NCI-H524 treated with DMSO at 0.1 percent for 48 hours (cell line): ENCODE data around the gene PSMC4.

ENCODE experiments used
- DNase-seq: peaks from one replicate; lab custom pipeline; 2025; lab: John Stamatoyannopoulos, UW

Gene PSMC4

GRCh38 chr19:39970675-39971379 is at the start of gene PSMC4:
PSMC4 (plus strand) TSS chr19:39971165; CDS start chr19:39971203, 38 bp downstream.
- DNase-seq: peak; percentile 97

DNA sequence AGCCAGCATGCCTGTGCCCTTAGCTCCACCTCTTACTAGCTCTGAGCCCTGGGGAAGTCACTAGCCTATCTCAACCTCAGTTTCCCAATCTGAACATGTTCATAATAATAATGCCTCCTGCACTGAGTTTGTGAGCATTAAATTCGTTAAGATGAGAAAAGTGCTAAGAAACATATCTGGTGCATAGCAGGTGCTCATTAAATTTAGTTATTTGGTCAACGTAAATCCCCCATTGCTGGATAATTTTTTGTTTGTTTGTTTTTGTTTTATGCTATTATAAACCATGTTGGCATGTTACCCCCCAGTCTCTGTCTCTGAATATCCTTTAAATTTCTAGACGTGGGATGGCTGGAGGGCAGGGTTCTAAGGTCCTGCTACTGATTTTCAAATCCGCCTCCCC is 47.1 kb upstream of the PSMC4 start:
- DNase-seq: no peak

- no peak for DNase-seq
Observed at GRCh38 chr19:39924389-39924788, 46.6 kb upstream of the PSMC4 start.

DNA sequence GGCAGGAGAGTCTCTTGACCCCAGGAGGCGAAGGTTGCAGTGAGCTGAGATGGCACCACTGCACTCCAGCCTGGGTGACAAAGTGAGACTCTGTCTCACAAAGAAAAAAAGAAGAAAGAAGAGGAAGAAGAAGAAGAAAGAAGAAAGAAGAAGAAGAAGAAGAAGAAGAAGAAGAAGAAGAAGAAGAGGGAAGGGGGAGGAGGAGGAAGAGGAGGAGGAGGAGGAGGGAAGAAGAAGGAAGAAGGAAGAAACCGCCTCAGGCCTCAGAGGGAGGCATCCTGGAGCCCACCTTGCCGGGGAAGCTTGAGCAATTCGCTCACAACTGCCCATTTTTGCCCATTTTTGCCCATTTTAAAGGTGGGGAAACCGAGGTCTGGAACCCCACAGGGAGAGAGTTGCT is 46.0 kb upstream of the PSMC4 start:
- no peak for DNase-seq

DNA sequence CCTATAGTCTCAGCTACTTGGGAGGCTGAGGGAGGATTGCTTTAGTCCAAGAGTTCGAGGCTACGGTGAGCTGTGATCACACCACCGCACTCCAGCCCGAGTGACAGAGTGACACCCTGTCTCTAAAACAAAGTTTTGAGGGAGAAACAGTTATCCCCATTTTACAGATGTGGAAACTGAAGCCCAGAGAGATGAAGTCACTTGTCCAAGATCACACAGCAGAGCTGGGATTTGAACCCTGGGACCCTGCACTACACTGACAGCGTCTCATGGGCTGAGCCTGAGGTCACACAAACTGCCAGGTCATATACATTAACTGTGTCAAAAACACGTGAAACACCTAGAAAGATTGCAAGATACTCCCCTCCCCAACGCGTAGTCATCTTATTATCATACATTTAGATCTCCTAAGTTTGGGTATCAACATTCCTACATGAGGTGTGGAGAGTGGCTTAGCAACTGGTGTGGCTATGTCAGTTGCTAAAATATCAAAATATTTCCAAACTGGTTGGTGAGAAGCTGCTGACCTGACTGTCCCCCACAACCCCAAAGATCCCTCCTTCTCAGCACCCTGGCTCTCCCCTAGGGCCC is 44.7 kb upstream of the PSMC4 start:
- DNase-seq: no peak

DNA sequence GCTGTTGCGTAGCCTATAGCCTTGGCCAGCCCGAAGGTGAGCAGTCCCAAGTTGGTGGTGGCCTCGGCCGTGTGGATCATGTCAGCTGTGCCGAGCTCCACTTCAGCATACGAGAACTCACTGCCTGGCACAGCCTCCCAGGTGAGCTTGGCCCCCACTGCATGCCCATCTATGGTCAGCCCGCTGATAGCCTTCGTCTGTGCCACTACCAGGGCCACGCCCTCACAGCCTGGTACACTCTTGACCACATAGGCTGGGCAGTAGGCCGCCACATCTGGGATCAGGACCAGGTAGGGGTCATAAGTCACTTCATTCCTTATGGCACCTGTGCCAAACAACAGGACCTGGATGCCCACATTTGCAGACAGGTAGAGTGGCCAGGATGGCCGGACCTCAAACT is 43.9 kb upstream of the PSMC4 start:
- DNase-seq: no peak

- DNase-seq: no peak
Observed at GRCh38 chr19:39927524-39928356, 43.2 kb upstream of the PSMC4 start.

- DNase-seq: no peak
Observed at GRCh38 chr19:39928357-39928725, 42.6 kb upstream of the PSMC4 start.

- no peak for DNase-seq
Observed at GRCh38 chr19:39929750-39930149, 41.2 kb upstream of the PSMC4 start.

DNA sequence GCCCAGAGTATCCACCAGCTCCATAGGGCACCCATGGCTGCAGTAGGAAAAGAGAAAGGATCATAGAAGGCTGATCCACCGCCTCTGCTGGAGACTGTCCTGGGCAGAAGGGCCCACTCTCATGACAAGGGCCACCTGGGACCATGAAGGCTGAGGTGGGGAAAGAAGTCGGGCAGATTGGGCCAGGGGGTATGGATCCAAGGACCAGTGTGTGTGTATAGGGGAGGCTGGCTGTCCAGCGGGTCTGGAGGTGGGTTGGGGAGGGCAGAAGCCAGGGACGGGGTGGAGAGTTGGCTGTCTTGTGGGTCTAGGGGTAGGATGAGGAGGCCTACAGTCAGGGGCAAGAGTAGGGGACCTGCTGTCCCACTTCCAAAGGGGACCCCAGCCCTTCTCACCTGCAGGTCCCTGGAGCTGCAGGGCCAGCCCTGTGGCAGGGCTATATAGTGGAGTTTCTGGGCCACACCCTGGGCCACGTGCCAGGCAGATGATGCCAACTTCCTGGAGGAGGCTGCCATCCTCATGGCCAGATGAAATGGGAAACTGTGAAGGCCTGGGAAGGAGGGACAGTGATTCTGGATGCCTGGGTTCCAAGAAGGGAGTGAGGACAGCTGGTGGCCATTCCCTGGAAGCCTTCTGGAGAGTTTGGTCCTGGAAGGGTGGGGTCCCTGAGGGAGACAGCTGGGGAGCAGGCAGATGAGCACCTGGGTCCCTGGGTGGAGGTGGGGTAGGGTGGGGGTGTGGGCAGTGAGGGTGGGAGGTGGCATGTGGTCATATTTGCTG is 36.2 kb upstream of the PSMC4 start, which contains the start of gene FCGBP:
Gene FCGBP (minus strand): TSS at position 51 of the 780 bp plus-strand sequence.
- no peak for DNase-seq

DNA sequence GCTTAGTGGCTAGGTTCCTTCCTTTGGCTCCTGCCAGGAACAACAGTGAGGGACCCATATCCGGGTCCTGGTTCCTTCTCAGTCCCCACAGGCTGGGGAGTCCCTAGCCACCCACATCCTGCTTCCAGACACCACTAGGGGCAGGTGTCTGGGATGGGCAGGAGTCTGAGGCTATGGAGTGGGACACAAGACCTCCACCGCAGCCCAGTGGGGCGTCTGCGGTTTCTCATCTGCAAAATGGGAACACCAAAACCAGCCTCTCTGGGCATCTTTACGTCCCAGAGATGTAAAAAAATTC is 35.7 kb upstream of the PSMC4 start:
- no peak for DNase-seq

GRCh38 chr19:39936020-39936419 is 34.9 kb upstream of the PSMC4 start:
- DNase-seq: no peak

DNA sequence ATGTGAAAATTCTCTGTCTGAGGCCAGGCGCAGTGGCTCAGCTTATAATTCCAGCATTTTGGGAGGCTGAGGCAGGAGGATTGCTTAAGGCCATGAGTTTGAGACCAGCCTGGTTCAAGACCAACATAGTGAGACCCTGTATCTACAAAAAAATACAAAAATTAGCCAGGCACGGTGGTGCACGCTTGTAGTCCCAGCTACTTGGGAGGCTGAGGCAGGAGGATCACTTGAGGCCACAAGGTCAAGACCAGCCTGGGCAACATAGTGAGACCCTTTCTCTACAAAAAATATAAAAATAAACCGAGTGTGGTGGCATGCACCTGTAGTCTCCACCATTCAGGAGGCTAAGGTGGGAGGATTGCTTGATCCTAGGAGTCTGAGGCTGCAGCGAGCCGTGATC is 34.3 kb upstream of the PSMC4 start:
- no peak for DNase-seq

DNA sequence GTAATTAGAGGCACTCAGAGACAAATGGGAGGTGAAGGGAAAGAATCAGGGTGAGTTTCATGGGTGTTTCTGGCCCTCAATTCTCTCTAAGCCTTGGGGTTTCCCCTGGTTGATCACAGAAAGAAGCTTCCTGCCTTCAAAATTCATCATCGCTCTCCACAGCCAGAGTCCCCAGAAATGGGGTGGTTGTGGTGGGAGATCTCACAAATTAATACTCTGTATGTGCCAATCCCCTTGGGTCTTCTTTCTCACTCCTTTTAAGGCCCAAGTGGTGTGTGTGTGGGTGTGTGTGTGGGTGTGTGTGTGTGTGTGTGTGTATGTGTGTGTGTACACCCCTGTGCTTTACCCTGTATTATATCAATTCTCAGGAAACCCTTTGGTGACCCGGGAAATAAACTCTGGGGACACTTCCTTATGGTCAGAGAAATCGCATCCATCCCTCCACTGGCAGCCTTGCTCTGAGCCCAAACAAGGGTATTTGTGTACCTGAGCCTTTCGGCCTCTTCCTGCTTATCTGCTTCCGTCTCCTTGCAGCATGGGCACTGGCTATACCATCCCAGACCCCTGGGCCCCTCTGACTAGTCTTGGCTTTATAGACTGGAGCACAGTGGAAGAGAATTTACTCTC is 33.8 kb upstream of the PSMC4 start:
- DNase-seq: no peak

DNA sequence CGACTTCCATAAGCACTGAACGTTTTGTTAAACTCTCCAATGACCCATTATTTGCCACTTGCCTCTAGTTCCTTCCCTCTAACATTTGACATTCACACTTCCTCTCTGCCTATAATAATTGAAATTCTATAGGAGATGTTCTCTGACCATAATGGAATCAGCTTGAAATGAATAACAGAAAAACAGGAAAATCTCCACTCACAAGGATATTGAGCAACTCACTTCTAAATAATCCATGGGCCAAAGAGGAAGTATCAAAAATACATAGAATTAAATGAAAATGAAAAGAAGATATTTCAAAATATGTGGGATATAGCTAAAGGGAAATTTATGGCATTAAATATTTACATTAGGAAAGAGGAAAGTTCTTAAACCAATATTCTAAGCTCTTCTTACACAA is 33.2 kb upstream of the PSMC4 start:
- no peak for DNase-seq

DNA sequence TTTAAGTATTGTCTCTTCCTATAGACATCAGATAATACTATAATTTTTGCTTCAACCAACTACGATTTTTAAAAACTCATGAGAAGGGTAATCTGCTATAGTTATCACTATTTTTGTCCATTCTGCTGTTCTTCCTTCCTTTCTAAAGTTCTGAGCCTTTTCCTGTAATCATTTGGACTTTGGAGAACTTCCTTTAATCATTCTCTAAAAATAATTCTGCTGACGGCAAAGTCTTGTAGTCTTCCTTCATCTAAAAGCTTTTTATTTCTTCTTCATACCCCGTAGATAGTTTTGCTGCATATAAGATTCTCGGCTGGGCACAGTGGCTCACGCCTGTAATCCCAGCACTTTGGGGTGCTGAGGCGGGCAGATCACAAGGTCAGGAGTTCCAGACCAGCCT is 31.4 kb upstream of the PSMC4 start:
- no peak for DNase-seq

- no peak for DNase-seq
Observed at GRCh38 chr19:39940221-39940833, 30.6 kb upstream of the PSMC4 start.

GRCh38 chr19:39941151-39941550 is 29.8 kb upstream of the PSMC4 start:
- no peak for DNase-seq

GRCh38 chr19:39941615-39942365 is 29.2 kb upstream of the PSMC4 start:
- DNase-seq: no peak

GRCh38 chr19:39942366-39942730 is 28.6 kb upstream of the PSMC4 start:
- DNase-seq: no peak

GRCh38 chr19:39943586-39943985 is 27.4 kb upstream of the PSMC4 start:
- DNase-seq: no peak
